ENCODE results near the gene TNFSF18. TPM values are rescaled to one million over a fixed set of nuclear protein-coding genes. Genes with fewer than 3 reads are reported as not detected.

The TNFSF18 gene
- total and polyA plus RNA-seq, 2 donors from 2014 or later = not detected

- H3K27ac ChIP-seq (ENCODE audit: low read depth in 2 of 2, low read length in 2 of 2) = no peak overlapping the region
- FAIRE-seq = no peak
- no peak for DNase-seq
- no peaks in the 10 kb centered on the region for H3K9me3 ChIP-seq (ENCODE audit: control insufficient read depth in 2 of 3, insufficient read depth in 1 of 3, low read length in 3 of 3)
- H3K4me3 ChIP-seq (ENCODE audit: low read length in 3 of 3) = no peak overlapping the region
- no peaks in the 10 kb centered on the region for H3K36me3 ChIP-seq (ENCODE audit: control insufficient read depth in 2 of 3, insufficient read depth in 3 of 3, low read length in 3 of 3)
- intact Hi-C loops (cut with DNase I) = no loop called here
- no peak for TF ChIP-seq CTCF (IDR thresholded peaks at IDR 0.05; ENCODE audit: borderline replicate concordance, extremely low read depth, insufficient read depth)
- H3K4me1 ChIP-seq (ENCODE audit: control insufficient read depth in 2 of 3, insufficient read depth in 2 of 3, low read depth in 1 of 3, low read length in 3 of 3) = no peaks in the 10 kb centered on the region
- no peaks in the 10 kb centered on the region for H3K27me3 ChIP-seq (ENCODE audit: control insufficient read depth, insufficient read depth, low read length)
- H3K9ac ChIP-seq (ENCODE audit: low read length in 3 of 3) = no peak overlapping the region
These were observed 46.3 kb upstream of the TNFSF18 start for GRCh38 chr1:173097001-173097400.

GRCh38 chr1:173095632-173096031, 44.9 kb upstream of the TNFSF18 start:
- Histone ChIP-seq H3K27me3 (ENCODE audit: control insufficient read depth, insufficient read depth, low read length) (no peaks in the 10 kb centered on the region), H3K4me3 (ENCODE audit: low read length in 3 of 3) (no peak overlapping the region), H3K27ac (ENCODE audit: low read depth in 2 of 2, low read length in 2 of 2) (no peak overlapping the region), H3K36me3 (ENCODE audit: control insufficient read depth in 2 of 3, insufficient read depth in 3 of 3, low read length in 3 of 3) (no peaks in the 10 kb centered on the region), H3K9me3 (ENCODE audit: control insufficient read depth in 2 of 3, insufficient read depth in 1 of 3, low read length in 3 of 3) (no peaks in the 10 kb centered on the region), H3K9ac (ENCODE audit: low read length in 3 of 3) (no peak overlapping the region), H3K4me1 (ENCODE audit: control insufficient read depth in 2 of 3, insufficient read depth in 2 of 3, low read depth in 1 of 3, low read length in 3 of 3) (no peaks in the 10 kb centered on the region)
- intact Hi-C loops (cut with DNase I) = no loop called here
- no peak for DNase-seq
- TF ChIP-seq CTCF (IDR thresholded peaks at IDR 0.05; ENCODE audit: borderline replicate concordance, extremely low read depth, insufficient read depth) = no peak
- FAIRE-seq = no peak

GRCh38 chr1:173094541-173094940, 43.8 kb upstream of the TNFSF18 start:
- Histone ChIP-seq H3K9me3 (ENCODE audit: control insufficient read depth in 2 of 3, insufficient read depth in 1 of 3, low read length in 3 of 3) (no peaks in the 10 kb centered on the region), H3K4me1 (ENCODE audit: control insufficient read depth in 2 of 3, insufficient read depth in 2 of 3, low read depth in 1 of 3, low read length in 3 of 3) (no peaks in the 10 kb centered on the region), H3K4me3 (ENCODE audit: low read length in 3 of 3) (no peak overlapping the region), H3K27me3 (ENCODE audit: control insufficient read depth, insufficient read depth, low read length) (no peaks in the 10 kb centered on the region), H3K27ac (ENCODE audit: low read depth in 2 of 2, low read length in 2 of 2) (no peak overlapping the region), H3K36me3 (ENCODE audit: control insufficient read depth in 2 of 3, insufficient read depth in 3 of 3, low read length in 3 of 3) (no peaks in the 10 kb centered on the region), H3K9ac (ENCODE audit: low read length in 3 of 3) (no peak overlapping the region)
- no peak for TF ChIP-seq CTCF (IDR thresholded peaks at IDR 0.05; ENCODE audit: borderline replicate concordance, extremely low read depth, insufficient read depth)
- intact Hi-C loops (cut with DNase I) = no loop called here
- FAIRE-seq (no peak), DNase-seq (no peak)
